Keratinocyte (primary cell): ENCODE measurements around the gene SLC25A5.
A peak's percentile ranks its signal among the peaks of the same experiment; 100 is the strongest.

Experiments used
- EZH2 ChIP-seq: IDR thresholded peaks from one replicate; pipeline ENCODE4 v1.6.1; 2012; ENCODE audit warnings: inconsistent platforms, mild to moderate bottlenecking, low read length, moderate library complexity
- TF ChIP-seq, protein P1 (sequence below), 3 experiments: IDR thresholded peaks in 1 of 3; conservative IDR thresholded peaks in 1 of 3; optimal IDR thresholded peaks in 1 of 3; 2 replicates in 2 of 3; 3 replicates in 1 of 3; pipeline versions ENCODE3 to v1.5.1; 2011; ENCODE audit warnings: low read length in 3 of 3, mild to moderate bottlenecking in 3 of 3, moderate library complexity in 2 of 3, control low read depth in 1 of 3, inconsistent platforms in 1 of 3; ENCODE audit not compliant: insufficient read depth in 2 of 3; ENCODE audit errors: extremely low read depth in 1 of 3

DNA sequence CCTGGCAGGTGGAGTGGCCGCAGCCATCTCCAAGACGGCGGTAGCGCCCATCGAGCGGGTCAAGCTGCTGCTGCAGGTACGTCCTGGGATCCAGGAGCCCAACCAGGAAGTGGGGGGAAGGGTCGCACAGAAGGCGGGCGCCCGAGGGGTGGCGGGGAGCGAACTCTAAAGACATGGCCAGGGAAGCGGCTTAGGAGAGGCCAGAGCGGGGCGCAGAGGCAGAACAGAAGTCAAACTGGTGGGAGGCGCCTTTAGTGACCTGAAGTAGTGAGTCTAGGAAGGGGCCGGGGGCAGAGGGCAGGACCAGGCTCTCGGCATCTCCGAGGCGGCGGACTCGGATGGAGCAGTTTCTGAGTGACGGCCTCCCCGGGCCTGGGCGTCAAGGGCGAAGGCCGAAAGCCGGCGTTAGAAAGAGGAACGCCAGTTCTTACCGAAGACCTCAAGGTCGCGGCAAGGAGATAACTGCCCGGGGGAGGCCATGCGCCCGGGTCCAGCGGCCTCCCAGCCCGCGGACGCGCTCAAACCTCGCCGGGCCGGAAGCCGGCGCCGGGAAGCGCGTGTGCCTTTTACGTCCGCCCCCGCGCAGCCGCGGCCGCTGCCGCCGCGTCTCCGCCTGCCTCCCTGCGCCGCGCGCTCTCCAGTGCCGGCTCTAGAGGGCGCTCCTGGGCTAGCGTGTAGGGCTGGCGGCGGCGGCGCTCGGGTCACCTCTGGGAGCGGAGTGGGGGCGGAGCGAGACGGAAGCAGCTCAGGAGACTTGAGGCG lies 488 bp downstream of the SLC25A5 start:
- TF ChIP-seq, protein P1, sequence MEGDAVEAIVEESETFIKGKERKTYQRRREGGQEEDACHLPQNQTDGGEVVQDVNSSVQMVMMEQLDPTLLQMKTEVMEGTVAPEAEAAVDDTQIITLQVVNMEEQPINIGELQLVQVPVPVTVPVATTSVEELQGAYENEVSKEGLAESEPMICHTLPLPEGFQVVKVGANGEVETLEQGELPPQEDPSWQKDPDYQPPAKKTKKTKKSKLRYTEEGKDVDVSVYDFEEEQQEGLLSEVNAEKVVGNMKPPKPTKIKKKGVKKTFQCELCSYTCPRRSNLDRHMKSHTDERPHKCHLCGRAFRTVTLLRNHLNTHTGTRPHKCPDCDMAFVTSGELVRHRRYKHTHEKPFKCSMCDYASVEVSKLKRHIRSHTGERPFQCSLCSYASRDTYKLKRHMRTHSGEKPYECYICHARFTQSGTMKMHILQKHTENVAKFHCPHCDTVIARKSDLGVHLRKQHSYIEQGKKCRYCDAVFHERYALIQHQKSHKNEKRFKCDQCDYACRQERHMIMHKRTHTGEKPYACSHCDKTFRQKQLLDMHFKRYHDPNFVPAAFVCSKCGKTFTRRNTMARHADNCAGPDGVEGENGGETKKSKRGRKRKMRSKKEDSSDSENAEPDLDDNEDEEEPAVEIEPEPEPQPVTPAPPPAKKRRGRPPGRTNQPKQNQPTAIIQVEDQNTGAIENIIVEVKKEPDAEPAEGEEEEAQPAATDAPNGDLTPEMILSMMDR (optimal IDR thresholded peaks at IDR 0.05 in 1 of 3, IDR thresholded peaks at IDR 0.05 in 1 of 3, conservative IDR thresholded peaks at IDR 0.05 in 1 of 3; ENCODE audit: extremely low read depth in 1 of 3, insufficient read depth in 2 of 3, low read length in 3 of 3): peak; percentile 36 to 73 (median 69)
- TF ChIP-seq EZH2: no peak
